Measurements from ENCODE around the gene SAP30.

SAP30 gene, protein sequence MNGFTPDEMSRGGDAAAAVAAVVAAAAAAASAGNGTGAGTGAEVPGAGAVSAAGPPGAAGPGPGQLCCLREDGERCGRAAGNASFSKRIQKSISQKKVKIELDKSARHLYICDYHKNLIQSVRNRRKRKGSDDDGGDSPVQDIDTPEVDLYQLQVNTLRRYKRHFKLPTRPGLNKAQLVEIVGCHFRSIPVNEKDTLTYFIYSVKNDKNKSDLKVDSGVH

DNA sequence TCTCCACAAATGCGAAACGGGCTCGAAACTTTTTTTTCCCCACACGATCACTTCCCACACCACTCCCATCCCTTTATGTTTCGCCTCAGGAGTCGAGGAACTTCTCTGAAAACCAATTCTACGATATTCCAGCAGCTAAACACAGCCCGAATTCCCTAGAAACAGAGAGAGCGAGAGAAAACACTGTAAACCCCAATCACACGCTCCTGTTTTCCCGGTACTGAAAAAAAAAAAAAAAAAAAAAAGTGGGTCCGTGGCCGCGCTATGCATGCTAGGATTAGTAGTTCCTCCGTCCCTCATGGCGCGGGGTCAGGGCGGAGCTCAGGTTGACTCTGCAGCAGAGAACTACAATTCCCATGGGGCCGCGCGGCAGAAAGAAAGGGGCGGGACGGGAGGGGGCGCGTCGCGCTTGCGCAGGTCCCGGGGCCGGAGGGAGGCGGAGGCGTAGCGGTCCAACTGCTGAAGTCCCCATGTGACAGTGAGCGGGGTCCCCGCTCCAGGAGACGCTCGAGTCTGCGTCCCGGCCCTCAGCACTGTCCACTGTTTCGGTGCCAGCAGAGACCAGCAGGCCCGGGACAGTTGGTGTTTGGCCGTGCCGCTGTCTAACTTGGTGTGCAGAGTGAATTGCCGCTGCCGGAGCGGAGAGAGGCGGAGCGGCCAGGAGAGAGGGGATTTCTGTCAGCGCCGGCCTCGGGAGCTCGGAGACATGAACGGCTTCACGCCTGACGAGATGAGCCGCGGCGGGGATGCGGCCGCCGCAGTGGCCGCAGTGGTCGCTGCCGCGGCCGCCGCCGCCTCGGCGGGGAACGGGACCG is at the start of gene SAP30:
Gene SAP30 (plus strand): TSS at position 478 of the 815 bp plus-strand sequence. CDS start 229 bp downstream, at position 707.
- DNase-seq (ENCODE audit: low read depth in 2 of 3, low spot score in 2 of 3): peak; percentile 80 to 92 (median 89)

DNA sequence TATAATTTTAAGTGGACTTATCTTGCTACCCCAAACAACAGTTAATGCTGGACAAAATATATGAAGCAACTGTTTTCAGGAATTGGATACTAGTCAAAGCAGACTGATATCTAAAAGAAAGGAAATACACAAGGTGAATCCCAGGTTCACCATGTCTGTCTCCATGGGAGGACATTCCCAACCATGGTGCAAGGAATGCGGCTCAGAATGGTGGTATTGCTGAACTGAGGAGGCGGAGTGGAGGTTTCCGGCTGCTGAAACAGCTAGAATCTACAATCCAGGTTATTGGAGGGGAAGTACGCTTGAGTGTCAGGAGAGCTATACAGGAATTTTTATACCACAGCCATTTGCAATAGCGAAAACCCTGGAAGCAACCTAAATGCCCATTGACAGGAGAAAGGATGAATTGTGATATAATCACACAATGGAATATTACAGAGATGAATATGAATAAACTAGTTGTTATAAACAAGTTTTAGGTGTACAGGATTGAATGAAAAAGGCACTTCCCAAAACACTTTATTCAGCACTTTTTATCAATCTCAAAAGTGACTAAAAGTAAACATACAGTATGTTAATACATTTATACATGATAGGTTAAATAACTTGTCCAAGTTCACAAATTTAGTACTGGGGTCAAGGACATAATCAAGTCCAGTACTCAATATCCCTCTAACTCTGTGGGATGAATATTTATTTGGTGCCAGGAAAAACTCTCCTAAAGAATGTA is 45.6 kb upstream of the SAP30 start:
- DNase-seq (ENCODE audit: low read depth in 2 of 3, low spot score in 2 of 3): no peak

DNA sequence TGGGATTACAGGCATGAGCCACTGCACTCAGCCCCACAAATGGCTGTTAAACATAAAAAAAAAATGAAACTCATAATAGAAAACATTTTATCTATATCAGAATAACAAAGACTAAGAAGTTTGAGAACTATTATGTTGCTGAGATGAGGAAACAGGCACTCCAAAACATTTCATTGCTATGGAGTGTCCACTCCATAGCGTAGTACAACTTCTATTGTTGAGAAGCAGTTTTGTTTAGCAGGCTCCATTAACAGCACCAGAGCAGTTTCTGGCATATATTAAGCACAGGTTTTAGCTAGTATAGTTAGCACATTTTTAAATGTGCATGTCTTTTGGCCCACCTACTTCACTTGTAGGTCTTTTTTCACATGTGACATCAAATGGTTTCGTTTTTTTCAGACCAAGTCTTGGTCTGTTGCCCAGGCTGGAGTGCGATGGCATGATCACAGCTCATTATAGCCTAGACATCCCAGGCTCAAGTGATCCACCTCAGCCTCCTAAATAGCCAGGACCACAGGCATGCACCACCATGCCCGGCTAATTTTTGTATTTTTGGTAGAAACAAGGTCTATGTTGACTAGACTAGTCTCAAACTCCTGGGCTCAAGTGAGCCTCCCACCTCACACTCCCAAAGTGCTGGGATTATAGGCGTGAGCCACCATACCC is 42.4 kb upstream of the SAP30 start:
- DNase-seq (ENCODE audit: low read depth in 2 of 3, low spot score in 2 of 3): no peak

DNA sequence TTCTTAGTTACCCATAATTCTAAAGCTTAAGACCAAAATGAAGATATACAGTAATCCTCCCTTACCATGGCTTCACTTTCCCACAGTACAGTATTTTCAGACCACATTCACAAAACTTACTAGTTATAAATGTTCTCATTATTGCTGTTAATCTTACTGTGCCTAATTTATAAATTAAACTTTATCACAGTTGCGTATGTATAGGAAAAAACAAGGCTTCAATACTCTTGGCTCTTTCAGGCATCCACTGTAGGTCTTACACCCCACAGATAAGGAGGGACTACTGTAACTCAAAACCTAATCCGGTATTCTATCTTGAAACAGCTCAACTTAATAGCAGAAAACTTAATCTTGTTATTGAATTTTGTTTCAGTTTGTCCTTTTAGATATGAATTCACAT is 40.2 kb upstream of the SAP30 start:
- DNase-seq (ENCODE audit: low read depth in 2 of 3, low spot score in 2 of 3): no peak

DNA sequence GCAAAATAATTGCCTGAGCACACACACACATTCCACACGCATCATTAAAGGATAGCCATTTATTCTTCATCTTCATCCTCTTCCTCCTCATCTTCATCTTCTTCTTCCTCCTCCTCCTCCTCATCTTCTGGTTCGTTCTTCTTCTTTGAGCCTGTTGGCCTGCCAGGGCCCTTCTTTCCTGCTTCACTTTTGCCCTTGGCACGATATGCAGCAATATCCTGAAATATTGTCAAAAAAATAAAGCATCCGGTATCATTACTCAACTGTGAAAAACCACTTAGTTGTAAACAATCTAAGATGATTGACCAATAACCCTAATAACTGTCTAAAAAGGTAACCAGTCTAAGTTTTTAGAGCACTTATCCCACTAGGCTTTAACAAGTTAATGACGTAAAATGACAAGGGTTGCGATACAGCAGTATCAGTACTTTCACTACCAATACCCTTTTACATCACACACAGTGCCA is 38.7 kb upstream of the SAP30 start:
- no peak for DNase-seq (ENCODE audit: low read depth in 2 of 3, low spot score in 2 of 3)

DNA sequence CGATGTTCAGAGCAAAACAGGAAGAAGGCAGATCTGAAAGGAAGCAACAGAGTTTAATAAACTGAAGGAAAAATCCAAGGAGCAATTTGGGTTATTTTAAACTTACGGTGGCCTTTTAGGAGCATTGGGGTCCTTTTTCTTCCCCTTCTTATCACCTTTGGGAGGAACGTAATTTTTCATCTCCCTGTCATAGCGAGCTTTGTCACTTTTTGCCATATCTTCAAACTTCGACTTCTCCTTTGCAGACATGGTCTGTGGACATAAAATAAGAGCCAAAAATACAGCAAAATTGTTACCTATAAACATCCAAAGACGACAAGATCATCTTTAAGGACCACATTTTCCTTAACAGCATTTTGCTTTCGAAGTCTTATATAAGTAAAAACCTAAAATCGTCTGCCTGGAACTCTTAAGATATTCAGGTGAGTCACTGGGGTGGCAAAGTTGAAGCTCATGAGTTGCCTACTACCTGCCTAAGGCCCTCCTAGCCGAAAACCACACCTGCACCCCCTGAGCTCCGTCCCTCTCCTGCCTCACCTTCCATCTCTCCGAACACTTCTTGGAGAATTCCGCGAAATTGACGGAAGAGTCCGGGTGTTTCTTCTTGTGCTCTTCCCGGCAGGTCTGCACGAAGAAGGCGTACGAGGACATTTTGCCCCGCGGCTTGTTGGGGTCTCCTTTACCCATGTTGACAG is 37.6 kb upstream of the SAP30 start:
- no peak for DNase-seq (ENCODE audit: low read depth in 2 of 3, low spot score in 2 of 3)

DNA sequence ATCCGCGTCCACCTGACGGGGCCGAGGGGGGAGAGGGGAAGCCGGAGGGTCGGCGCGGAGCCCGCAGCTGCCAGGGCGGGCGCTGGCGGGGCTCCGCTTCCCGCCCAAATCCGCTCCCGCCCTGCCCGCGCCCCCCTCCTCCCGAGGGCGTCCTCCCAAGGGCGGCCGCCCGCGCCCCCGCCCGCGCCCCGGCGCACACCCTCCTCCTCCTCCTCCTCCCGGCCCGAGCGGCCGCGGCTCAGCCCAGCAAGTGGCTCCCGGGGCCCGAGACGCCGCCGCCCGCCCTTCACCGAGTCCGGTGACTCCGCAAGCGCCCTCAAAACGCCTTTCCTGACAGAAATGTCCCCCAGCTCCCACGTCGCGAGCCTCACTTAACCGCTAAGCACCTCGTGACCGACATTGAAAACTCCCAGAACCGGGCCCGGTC is 37.1 kb upstream of the SAP30 start:
- DNase-seq (ENCODE audit: low read depth in 2 of 3, low spot score in 2 of 3): peak in 2 of 3 experiments; percentile 4 to 14

DNA sequence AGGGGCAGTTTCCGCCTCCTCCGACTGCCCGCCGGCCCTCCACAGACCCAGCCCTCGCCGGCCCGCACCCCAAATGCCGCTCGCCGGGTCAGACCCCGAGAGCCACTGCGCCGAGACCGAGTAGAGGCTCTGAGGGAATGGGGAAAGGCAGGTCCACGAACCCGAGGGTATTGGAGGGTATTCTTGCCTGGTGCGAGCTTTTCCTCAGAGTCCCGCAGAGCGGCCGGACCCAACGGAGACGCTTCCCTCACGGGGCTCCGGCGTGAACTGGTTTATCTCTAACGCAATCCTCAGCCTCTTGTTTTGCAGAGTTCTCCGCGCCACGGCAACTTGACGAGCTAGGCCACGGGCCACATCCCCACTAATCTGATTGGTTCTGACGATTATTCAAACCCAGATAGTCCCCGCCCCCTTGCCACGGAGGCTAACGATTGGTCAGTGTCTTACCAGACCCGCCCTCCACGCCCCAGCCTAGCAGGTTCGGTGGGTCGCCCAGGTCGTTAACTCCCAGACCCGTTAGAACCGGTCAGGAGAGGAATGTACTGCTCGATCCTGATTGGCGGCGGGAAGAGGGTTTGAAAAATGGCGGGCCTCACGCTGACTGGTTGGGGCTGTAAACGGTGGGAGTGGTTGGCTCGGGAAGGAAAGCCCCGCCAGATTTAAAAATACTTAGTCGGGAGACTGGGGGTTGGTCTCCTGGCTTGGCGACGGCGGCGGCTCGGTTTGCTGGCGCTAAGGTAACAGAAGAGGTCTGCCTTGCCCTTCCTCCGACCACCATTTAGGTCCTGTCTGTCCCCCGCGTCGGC is 36.5 kb upstream of the SAP30 start, which contains the start of gene HMGB2:
Gene HMGB2 (minus strand): TSS at position 274 of the 806 bp plus-strand sequence. CDS start 709 bp downstream, outside the sequence.
- DNase-seq (ENCODE audit: low read depth in 2 of 3, low spot score in 2 of 3): peak; percentile 97 to 98 (median 97)

DNA sequence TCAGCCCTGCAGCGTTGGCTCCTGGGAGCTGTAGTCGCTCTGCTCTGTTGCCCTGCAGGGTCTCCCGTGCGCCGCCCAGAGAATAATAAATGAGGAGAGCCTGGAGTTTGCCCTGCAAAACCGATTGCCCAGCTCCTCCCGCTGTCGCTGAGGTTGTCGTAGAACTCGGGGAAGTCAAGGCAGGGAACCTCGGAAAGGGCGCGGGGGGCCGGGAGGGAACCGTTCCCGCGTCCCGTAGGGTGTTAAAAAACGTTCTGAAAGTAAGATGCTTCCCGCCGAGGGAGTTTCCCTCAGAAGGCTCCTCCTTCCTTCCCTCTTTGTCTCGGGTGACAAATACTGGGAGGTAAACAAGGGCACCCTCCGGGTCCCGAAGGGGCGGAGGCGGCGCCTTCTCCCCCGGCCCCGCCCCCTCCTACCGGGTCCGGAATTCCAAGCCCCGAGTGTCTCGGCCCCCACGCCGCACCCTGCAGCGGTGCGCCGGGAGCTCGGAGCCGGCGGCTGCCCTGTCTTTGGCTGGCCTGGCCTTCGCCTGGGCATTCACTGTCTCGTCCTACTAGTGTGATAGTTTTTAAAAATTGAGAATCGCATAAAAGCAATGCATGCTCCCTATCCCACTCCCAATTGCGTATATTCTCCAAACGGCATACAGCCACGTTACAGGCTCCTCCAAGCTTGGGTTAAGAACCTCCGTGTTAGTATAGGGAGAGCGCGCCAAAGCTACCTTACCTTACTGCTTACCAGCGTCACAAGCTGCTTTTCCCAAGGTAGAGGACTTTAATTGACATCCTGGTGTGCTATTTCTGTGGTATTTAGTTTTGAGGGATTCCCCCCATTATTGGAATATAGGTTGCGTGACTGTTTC is 35.6 kb upstream of the SAP30 start:
- DNase-seq (ENCODE audit: low read depth in 2 of 3, low spot score in 2 of 3): no peak

DNA sequence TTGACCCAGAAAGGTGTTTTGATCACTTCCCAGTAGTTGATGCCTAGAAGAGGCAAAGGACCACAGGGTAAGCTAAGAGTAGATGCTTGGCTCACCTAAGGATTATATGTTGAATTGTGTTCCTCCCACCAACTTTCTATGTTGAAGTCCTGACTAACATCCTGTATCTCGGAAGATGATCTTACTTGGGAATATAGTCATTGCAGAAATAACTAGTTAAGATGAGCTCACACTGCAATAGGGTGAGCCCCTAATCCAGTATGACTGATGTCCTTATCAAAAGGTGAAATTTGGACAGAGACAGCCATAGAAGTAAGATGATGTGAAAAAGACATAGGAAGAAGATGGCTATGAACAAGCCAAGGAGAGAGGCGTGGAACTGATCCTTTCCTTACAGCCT is 33.3 kb upstream of the SAP30 start:
- no peak for DNase-seq (ENCODE audit: low read depth in 2 of 3, low spot score in 2 of 3)

DNA sequence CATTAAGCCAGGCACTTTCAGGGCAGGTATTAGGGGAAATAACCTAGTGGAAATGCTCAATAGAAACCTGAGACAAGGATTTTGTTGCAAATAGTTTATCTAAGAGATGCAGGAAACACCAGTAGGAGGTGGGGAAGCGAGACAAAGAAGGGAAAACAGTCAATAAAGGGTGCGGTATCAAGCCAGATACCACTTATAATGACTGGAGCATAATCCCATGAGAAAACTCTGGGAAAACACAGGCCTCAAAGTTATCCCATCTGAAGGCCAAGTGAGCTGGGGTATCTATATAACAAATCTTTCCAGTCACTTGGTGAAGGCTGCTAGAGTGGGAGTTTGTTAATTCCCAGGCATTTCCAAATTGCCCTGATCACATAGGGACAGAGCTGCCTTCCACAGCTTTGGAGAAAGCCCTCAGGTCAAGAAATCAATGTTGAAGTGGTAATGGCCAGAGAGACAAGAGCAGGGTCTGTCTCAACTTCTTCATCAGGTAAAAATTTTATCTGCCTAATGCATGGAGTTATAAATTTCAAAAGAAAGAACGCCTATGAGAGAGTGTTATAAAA is 26.8 kb upstream of the SAP30 start:
- no peak for DNase-seq (ENCODE audit: low read depth in 2 of 3, low spot score in 2 of 3)

DNA sequence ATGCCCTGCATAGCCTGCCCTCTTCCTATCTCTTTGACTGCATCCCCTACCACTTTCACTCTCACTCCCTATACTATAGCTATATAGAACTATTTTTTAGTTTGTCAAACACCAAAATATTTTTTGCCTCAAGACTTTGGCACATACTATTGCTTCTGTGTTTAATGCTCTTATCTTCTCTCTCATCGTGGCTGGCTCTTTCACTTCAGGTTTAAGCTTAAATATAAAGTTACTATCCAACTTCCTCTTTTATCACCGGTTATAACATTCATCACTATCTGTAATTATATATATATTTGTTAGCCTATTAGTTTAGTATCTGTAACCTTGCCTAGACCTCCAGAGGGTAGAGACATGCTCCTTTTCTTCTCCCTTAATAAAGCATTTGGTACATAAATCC is 25.1 kb upstream of the SAP30 start:
- no peak for DNase-seq (ENCODE audit: low read depth in 2 of 3, low spot score in 2 of 3)

DNA sequence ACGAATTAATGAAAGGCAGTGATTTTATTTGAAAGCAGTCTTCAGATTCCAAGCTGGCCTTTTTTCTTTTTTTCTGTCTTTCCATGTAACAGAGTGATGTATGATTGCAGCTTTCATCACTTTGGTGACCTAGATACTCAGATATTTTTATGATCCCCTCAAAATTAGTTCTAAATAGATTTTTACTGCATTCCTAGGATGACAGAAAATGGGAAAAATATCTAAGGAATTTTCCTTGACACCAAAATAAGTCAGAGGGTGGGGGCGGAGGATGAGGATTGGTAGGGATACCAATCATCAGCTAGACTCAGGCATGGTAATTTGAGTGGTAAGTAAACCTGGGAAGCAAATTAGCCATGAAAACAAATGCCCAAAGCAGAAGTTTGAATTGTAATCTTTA is 24.7 kb upstream of the SAP30 start:
- DNase-seq (ENCODE audit: low read depth in 2 of 3, low spot score in 2 of 3): no peak

DNA sequence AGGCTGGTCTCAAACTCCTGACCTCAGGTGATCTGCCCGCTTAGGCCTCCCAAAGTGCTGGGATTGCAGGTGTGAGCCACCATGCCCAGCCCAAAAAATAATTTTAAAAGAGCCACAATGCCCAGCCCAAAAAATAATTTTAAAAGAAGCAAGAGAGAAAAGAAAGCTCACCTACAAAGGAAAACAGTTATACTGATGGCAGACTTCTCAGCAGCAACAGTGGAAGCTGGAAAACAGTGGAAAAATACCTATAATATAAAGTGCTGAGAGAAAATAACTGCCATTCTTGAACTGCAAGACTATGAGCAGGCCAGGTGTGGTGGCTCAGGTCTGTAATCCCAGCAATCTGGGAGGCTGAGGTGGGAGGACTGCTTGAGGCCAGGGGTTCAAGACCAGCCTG is 23.3 kb upstream of the SAP30 start:
- no peak for DNase-seq (ENCODE audit: low read depth in 2 of 3, low spot score in 2 of 3)

DNA sequence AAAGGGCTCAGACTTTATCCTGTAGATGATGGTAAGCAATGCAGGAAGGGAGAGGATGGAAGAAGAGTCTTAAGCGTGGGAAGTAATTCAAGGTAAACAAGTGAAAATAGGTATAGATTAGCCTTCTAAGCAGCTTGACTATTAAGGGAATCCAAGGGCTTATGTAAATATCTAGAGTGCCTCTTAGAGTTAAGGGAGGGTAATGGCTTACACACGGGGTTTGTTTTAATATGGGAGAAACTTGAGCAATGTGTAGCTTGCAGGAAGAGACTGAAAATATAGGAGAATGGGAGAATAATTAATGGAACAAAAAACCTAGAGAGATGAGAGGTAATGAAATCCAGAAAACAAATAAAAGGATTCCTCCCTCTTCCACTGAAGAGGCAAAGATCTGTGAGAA is 12.8 kb upstream of the SAP30 start:
- no peak for DNase-seq (ENCODE audit: low read depth in 2 of 3, low spot score in 2 of 3)

DNA sequence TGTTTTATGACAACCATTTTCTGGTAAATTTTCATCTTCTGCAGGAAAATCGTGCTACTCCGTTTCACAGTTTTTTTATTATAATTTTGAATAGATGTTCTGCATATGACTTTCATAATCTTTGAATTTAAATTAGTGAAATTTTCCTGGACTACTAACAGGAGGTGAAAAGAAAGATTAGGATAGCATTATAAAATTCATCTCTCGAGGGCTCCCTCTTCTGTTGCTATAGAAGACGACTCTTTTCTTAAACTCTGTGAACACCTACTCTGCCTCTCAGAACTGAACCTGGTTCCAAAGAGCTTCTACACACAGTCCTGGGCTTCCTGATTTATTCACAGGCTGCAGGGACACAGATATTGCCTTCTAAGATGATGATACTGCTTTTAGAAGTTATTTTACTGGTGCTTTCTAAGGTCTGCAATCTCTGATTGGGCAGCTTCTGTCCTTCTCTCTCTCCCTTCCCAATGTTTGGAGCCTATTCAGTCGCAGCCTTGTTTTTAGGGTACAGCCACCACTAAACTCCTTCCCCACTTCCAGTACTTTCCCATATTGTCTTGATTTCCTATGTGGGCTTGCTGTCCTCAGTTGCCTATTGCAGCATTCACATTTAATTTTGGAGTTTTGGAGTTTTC is 10.1 kb upstream of the SAP30 start:
- no peak for DNase-seq (ENCODE audit: low read depth in 2 of 3, low spot score in 2 of 3)

DNA sequence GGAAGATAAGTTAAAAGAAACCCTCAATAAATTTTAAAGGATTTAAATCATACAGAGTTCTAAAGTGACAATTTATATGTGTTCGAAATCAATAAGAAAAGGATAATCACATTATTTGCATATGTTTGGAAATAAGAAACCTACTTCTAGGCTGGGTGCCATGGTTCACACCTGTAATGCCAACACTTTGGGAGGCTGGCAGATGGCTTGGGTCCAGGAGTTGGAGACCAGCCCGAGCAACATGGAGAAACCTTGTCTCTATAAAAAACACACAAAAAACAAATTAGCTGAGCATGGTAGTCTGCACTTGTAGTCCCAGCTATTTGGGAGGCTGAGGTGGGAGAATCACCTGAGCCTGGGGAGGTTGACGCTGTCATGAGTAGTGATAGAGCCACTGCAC is 8.1 kb upstream of the SAP30 start:
- no peak for DNase-seq (ENCODE audit: low read depth in 2 of 3, low spot score in 2 of 3)
